HepG2 (cell line): ENCODE results near the gene BORCS5. TPM values are rescaled to one million over a fixed set of nuclear protein-coding genes. Genes with fewer than 3 reads are reported as not detected.

Experiments
- ARNT ChIP-seq: fragments of 450-650 bp; IDR thresholded peaks from 2 replicates; pipeline ENCODE4 v1.6.1; 2017
- GATA4 ChIP-seq: sonication (generic); IDR thresholded peaks from 2 replicates; pipeline ENCODE4 v1.6.1; 2016; ENCODE audit warnings: antibody characterized with exemption, low read depth, borderline replicate concordance
- KMT2B ChIP-seq: IDR thresholded peaks from 2 replicates; pipeline ENCODE4 v1.6.1; 2016; ENCODE audit warnings: missing genetic modification reagents, missing compliant biosample characterization
- LCORL ChIP-seq, 2 experiments: fragments of 450-650 bp in 1 of 2; sonication (generic) in 1 of 2; formaldehyde crosslinking in 1 of 2; IDR thresholded peaks; 2 replicates each; pipeline versions ENCODE4 v1.5.0 to v1.6.1; 2017 to 2020; ENCODE audit warnings: antibody characterized with exemption in 1 of 2, missing genetic modification reagents in 1 of 2
- NBN ChIP-seq: fragments of 450-650 bp; conservative IDR thresholded peaks from 2 replicates; pipeline ENCODE4 v1.6.1; 2017
- NONO ChIP-seq, 2 experiments: fragments of 450-650 bp in 1 of 2; sonication (generic) in 1 of 2; formaldehyde crosslinking in 1 of 2; IDR thresholded peaks in 1 of 2; conservative IDR thresholded peaks in 1 of 2; 2 replicates each; pipeline versions ENCODE4 v1.6.1 to v1.8.0; 2017 to 2022; ENCODE audit warnings: mild to moderate bottlenecking in 1 of 2, missing genetic modification reagents in 1 of 2, moderate library complexity in 1 of 2
- NPAS2 ChIP-seq: sonication (generic); formaldehyde crosslinking; IDR thresholded peaks from 2 replicates; pipeline ENCODE4 v1.8.0; 2022; ENCODE audit warnings: mild to moderate bottlenecking, missing genetic modification reagents, borderline replicate concordance
- RBM39 ChIP-seq: fragments of 200-400 bp; formaldehyde crosslinking; IDR thresholded peaks from one replicate; pipeline ENCODE4 v1.6.1; 2018; ENCODE audit warnings: antibody characterized with exemption, mild to moderate bottlenecking, low read depth, low read length; ENCODE audit not compliant: poor library complexity, severe bottlenecking
- SATB2 ChIP-seq: sonication (generic); formaldehyde crosslinking; IDR thresholded peaks from 2 replicates; pipeline ENCODE4 v1.5.0; 2020; ENCODE audit warnings: missing genetic modification reagents
- SMYD3 ChIP-seq: sonication (generic); formaldehyde crosslinking; IDR thresholded peaks from 2 replicates; pipeline ENCODE4 v1.8.1; 2023; ENCODE audit warnings: mild to moderate bottlenecking, missing genetic modification reagents
- SPEN ChIP-seq: sonication (generic); formaldehyde crosslinking; IDR thresholded peaks from 2 replicates; pipeline ENCODE4 v1.5.1; 2020; ENCODE audit warnings: low read depth, mild to moderate bottlenecking, missing genetic modification reagents
- SRSF9 ChIP-seq: fragments of 200-400 bp; formaldehyde crosslinking; IDR thresholded peaks from 2 replicates; pipeline ENCODE4 v1.6.1; 2018; ENCODE audit warnings: borderline replicate concordance, mild to moderate bottlenecking, low read depth, low read length; ENCODE audit not compliant: insufficient read depth, poor library complexity, severe bottlenecking
- ZMYM2 ChIP-seq: sonication (generic); formaldehyde crosslinking; IDR thresholded peaks from 2 replicates; pipeline ENCODE4 v1.8.0; 2022; ENCODE audit warnings: mild to moderate bottlenecking, missing genetic modification reagents
- ZNF121 ChIP-seq: sonication (generic); formaldehyde crosslinking; IDR thresholded peaks from 2 replicates; pipeline ENCODE4 v1.5.0; 2020; ENCODE audit warnings: mild to moderate bottlenecking, missing genetic modification reagents
- ZNF530 ChIP-seq: sonication (generic); formaldehyde crosslinking; IDR thresholded peaks from 2 replicates; pipeline ENCODE4 v1.5.0; 2020; ENCODE audit warnings: low read depth, mild to moderate bottlenecking, missing genetic modification reagents
- ZSCAN21 ChIP-seq: sonication (generic); formaldehyde crosslinking; IDR thresholded peaks from 2 replicates; pipeline ENCODE4 v1.8.0; 2022; ENCODE audit warnings: mild to moderate bottlenecking, missing genetic modification reagents, moderate library complexity, borderline replicate concordance
- polyA plus RNA-seq, 8 experiments: library from polyadenylated mRNA; depleted of rRNA in 3 of 8; stranded (reverse) in 7 of 8; unstranded in 1 of 8; fragments of >200 nt; fragmentation: Illumina TruSeq in 4 of 8; extraction: Trizol in 4 of 8; gene quantifications; 2 replicates each; pipeline versions ENCODE4 v1.2.1 to v1.2.3, GENCODE V29; 2011 to 2016; ENCODE audit warnings: low read depth in 4 of 8, missing spikeins in 1 of 8, mixed read lengths in 1 of 8; ENCODE audit not compliant: insufficient read depth in 1 of 8
- total RNA-seq, 5 experiments: library from RNA; depleted of rRNA; stranded (reverse); fragments of >200 nt; fragmentation: Illumina TruSeq; extraction: Trizol; gene quantifications; 2 replicates each; pipeline ENCODE4 v1.2.3, GENCODE V29; 2016; ENCODE audit warnings: low read depth in 1 of 5
- TF ChIP-seq, protein P1 (sequence below): IDR thresholded peaks from 2 replicates; pipeline ENCODE4 v1.6.1; 2016
- TF ChIP-seq, protein P2 (sequence below): fragments of 450-650 bp; IDR thresholded peaks from 2 replicates; pipeline ENCODE4 v1.6.1; 2017; ENCODE audit warnings: mild to moderate bottlenecking
- TF ChIP-seq, protein P3 (sequence below): sonication (generic); formaldehyde crosslinking; IDR thresholded peaks from 2 replicates; pipeline ENCODE4 v1.5.0; 2020; ENCODE audit warnings: mild to moderate bottlenecking, missing genetic modification reagents, moderate library complexity
- TF ChIP-seq, protein P4 (sequence below): sonication (generic); formaldehyde crosslinking; IDR thresholded peaks from 2 replicates; pipeline ENCODE4 v1.4.0; 2020; ENCODE audit warnings: mild to moderate bottlenecking, low read depth, missing genetic modification reagents
- TF ChIP-seq, protein P5 (sequence below): sonication (generic); formaldehyde crosslinking; IDR thresholded peaks from 2 replicates; pipeline ENCODE4 v1.8.0; 2022; ENCODE audit warnings: mild to moderate bottlenecking, missing genetic modification reagents, moderate library complexity

Gene BORCS5
- total and polyA plus RNA-seq, 2 of the 13 experiments (the other 11 are each of a cell fraction or from before 2014, with no cell fraction given) = 3.9 to 4.7 TPM

DNA sequence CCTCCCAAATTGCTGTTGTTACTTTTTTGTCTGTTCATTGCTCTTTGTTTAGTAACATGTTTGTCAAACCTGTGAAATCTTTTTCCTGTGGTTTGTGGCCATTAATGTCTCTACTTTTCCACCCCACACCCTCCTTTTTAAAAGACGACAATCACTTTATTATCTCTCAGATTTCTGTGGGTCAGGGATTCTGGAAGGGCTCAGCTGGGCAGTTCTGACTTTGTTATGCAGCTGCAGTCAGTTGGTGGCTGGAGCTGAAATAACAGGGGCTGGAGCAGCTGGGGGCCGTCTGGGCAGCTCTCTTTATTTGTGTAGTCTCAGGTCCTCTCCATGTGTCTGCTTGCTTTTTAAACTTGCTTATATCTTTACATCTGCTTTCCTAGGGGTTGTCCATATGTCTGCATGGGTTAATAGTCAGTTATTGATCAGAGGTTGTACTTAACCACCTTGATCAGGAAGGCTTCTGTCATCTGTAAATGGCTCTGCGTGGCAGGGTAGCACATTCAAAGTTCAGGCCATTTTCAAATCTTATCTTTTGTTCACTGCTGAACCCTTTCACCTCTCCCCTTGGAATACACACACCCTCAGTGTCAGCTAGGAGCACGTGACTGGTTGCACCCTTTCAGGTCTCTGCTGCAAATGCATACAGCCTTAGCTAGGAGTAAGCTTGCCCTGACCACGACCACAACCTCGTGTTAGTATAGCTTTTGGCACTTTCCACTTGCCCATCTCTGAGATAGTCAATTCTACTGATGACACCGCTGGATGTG is 27.9 kb downstream of the BORCS5 start (continued):
- TF ChIP-seq LCORL (IDR thresholded peaks at IDR 0.05) (no peak), LCORL (CRISPR knock-in tag; IDR thresholded peaks at IDR 0.05) (peak; percentile 30; the same call in 1 of the 2 replicates), NPAS2 (no peak), SPEN (CRISPR knock-in tag) (peak; percentile 20; the same call in 1 of the 2 replicates), SATB2 (no peak), RBM39 (no peak), ZNF530 (no peak), ARNT (no peak), SMYD3 (no peak), NBN (no peak), GATA4 (peak; percentile 75; the same call in 1 of the 2 replicates), ZNF121 (CRISPR knock-in tag) (no peak), ZSCAN21 (0 out of 2 replicates have a peak, but pooled peaks have one; percentile 50), ZMYM2 (CRISPR knock-in tag) (no peak; the same call in 1 of the 2 replicates), SRSF9 (no peak), NONO (IDR thresholded peaks at IDR 0.05) (no peak), NONO (CRISPR knock-in tag; conservative IDR thresholded peaks at IDR 0.05) (no peak; the same call in 1 of the 2 replicates), KMT2B (CRISPR knock-in tag) (no peak; the same call in 1 of the 2 replicates)
- TF ChIP-seq, protein P1, sequence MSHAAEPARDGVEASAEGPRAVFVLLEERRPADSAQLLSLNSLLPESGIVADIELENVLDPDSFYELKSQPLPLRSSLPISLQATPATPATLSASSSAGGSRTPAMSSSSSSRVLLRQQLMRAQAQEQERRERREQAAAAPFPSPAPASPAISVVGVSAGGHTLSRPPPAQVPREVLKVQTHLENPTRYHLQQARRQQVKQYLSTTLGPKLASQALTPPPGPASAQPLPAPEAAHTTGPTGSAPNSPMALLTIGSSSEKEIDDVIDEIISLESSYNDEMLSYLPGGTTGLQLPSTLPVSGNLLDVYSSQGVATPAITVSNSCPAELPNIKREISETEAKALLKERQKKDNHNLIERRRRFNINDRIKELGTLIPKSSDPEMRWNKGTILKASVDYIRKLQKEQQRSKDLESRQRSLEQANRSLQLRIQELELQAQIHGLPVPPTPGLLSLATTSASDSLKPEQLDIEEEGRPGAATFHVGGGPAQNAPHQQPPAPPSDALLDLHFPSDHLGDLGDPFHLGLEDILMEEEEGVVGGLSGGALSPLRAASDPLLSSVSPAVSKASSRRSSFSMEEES (CRISPR knock-in tag) = peak; percentile 88
- TF ChIP-seq, protein P2, sequence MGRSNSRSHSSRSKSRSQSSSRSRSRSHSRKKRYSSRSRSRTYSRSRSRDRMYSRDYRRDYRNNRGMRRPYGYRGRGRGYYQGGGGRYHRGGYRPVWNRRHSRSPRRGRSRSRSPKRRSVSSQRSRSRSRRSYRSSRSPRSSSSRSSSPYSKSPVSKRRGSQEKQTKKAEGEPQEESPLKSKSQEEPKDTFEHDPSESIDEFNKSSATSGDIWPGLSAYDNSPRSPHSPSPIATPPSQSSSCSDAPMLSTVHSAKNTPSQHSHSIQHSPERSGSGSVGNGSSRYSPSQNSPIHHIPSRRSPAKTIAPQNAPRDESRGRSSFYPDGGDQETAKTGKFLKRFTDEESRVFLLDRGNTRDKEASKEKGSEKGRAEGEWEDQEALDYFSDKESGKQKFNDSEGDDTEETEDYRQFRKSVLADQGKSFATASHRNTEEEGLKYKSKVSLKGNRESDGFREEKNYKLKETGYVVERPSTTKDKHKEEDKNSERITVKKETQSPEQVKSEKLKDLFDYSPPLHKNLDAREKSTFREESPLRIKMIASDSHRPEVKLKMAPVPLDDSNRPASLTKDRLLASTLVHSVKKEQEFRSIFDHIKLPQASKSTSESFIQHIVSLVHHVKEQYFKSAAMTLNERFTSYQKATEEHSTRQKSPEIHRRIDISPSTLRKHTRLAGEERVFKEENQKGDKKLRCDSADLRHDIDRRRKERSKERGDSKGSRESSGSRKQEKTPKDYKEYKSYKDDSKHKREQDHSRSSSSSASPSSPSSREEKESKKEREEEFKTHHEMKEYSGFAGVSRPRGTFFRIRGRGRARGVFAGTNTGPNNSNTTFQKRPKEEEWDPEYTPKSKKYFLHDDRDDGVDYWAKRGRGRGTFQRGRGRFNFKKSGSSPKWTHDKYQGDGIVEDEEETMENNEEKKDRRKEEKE = no peak
- TF ChIP-seq, protein P3, sequence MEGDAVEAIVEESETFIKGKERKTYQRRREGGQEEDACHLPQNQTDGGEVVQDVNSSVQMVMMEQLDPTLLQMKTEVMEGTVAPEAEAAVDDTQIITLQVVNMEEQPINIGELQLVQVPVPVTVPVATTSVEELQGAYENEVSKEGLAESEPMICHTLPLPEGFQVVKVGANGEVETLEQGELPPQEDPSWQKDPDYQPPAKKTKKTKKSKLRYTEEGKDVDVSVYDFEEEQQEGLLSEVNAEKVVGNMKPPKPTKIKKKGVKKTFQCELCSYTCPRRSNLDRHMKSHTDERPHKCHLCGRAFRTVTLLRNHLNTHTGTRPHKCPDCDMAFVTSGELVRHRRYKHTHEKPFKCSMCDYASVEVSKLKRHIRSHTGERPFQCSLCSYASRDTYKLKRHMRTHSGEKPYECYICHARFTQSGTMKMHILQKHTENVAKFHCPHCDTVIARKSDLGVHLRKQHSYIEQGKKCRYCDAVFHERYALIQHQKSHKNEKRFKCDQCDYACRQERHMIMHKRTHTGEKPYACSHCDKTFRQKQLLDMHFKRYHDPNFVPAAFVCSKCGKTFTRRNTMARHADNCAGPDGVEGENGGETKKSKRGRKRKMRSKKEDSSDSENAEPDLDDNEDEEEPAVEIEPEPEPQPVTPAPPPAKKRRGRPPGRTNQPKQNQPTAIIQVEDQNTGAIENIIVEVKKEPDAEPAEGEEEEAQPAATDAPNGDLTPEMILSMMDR (CRISPR knock-in tag) = no peak
- TF ChIP-seq, protein P4, sequence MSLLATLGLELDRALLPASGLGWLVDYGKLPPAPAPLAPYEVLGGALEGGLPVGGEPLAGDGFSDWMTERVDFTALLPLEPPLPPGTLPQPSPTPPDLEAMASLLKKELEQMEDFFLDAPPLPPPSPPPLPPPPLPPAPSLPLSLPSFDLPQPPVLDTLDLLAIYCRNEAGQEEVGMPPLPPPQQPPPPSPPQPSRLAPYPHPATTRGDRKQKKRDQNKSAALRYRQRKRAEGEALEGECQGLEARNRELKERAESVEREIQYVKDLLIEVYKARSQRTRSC = no peak
- TF ChIP-seq, protein P5, sequence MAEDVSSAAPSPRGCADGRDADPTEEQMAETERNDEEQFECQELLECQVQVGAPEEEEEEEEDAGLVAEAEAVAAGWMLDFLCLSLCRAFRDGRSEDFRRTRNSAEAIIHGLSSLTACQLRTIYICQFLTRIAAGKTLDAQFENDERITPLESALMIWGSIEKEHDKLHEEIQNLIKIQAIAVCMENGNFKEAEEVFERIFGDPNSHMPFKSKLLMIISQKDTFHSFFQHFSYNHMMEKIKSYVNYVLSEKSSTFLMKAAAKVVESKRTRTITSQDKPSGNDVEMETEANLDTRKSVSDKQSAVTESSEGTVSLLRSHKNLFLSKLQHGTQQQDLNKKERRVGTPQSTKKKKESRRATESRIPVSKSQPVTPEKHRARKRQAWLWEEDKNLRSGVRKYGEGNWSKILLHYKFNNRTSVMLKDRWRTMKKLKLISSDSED (CRISPR knock-in tag) = no peak
